ENCODE results near the gene CCDC146.

Gene CCDC146

DNA sequence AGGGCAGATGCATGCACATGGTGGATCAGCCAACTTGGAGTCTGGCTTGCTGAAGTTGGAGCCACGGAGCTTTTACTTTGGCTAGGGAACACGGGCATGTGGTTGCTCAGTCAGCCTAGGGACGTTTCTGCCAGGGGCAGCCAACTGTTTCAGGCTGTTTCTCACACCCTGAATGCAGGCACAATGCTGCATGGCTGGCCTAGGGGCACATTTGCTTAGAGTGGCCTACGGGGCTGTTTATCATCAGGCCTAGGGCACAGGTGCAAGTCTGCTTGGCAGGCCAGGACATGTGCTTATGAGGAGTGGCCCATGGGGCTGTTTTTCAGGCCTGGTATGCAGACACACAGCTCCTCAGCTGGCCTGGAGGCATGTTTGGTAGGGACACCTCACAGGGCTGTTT is 186.4 kb downstream of the CCDC146 start:
- Histone ChIP-seq H3K27ac (ENCODE audit: low read length) (no peak overlapping the region), H3K9ac (ENCODE audit: low read depth, low read length) (no peak overlapping the region), H4K20me1 (ENCODE audit: insufficient read depth, low read length) (no peaks in the 10 kb centered on the region), H3K4me3 (ENCODE audit: low read depth in 1 of 2, low read length in 2 of 2) (no peak overlapping the region), H3K27me3 (ENCODE audit: insufficient read depth, low read length, poor library complexity) (no peaks in the 10 kb centered on the region), H3K79me2 (ENCODE audit: insufficient read depth, low read length) (no peaks in the 10 kb centered on the region), H3K36me3 (ENCODE audit: insufficient read depth, low read length) (no peaks in the 10 kb centered on the region), H3K9me3 (ENCODE audit: insufficient read depth, low read length, severe bottlenecking) (no peaks in the 10 kb centered on the region), H2AFZ (ENCODE audit: low read depth, low read length) (no peak overlapping the region), H3K4me2 (ENCODE audit: insufficient read depth, low read length) (no peak overlapping the region), H3K4me1 (ENCODE audit: insufficient read depth, low read length) (no peaks in the 10 kb centered on the region)
- TF ChIP-seq EZH2 (IDR thresholded peaks at IDR 0.05; ENCODE audit: borderline replicate concordance, low read depth, low read length, severe bottlenecking), result no peak
- TF ChIP-seq, protein P1, sequence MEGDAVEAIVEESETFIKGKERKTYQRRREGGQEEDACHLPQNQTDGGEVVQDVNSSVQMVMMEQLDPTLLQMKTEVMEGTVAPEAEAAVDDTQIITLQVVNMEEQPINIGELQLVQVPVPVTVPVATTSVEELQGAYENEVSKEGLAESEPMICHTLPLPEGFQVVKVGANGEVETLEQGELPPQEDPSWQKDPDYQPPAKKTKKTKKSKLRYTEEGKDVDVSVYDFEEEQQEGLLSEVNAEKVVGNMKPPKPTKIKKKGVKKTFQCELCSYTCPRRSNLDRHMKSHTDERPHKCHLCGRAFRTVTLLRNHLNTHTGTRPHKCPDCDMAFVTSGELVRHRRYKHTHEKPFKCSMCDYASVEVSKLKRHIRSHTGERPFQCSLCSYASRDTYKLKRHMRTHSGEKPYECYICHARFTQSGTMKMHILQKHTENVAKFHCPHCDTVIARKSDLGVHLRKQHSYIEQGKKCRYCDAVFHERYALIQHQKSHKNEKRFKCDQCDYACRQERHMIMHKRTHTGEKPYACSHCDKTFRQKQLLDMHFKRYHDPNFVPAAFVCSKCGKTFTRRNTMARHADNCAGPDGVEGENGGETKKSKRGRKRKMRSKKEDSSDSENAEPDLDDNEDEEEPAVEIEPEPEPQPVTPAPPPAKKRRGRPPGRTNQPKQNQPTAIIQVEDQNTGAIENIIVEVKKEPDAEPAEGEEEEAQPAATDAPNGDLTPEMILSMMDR (IDR thresholded peaks at IDR 0.05; ENCODE audit: borderline replicate concordance, extremely low read depth, low read length, poor library complexity, severe bottlenecking), result no peak
- no peak for DNase-seq
- ATAC-seq (ENCODE audit: insufficient read depth, low read depth), result no peak

GRCh38 chr7:77309714-77310220 is 187.4 kb downstream of the CCDC146 start:
- Histone ChIP-seq H4K20me1 (ENCODE audit: insufficient read depth, low read length) (no peaks in the 10 kb centered on the region), H3K27me3 (ENCODE audit: insufficient read depth, low read length, poor library complexity) (no peaks in the 10 kb centered on the region), H3K9ac (ENCODE audit: low read depth, low read length) (no peak overlapping the region), H2AFZ (ENCODE audit: low read depth, low read length) (no peak overlapping the region), H3K4me2 (ENCODE audit: insufficient read depth, low read length) (no peak overlapping the region), H3K9me3 (ENCODE audit: insufficient read depth, low read length, severe bottlenecking) (no peaks in the 10 kb centered on the region), H3K79me2 (ENCODE audit: insufficient read depth, low read length) (no peaks in the 10 kb centered on the region), H3K36me3 (ENCODE audit: insufficient read depth, low read length) (no peaks in the 10 kb centered on the region), H3K27ac (ENCODE audit: low read length) (no peak overlapping the region), H3K4me1 (ENCODE audit: insufficient read depth, low read length) (no peaks in the 10 kb centered on the region), H3K4me3 (ENCODE audit: low read depth in 1 of 2, low read length in 2 of 2) (no peak overlapping the region)
- DNase-seq (no peak), ATAC-seq (ENCODE audit: insufficient read depth, low read depth) (no peak)
- TF ChIP-seq EZH2 (IDR thresholded peaks at IDR 0.05; ENCODE audit: borderline replicate concordance, low read depth, low read length, severe bottlenecking), result no peak
- TF ChIP-seq, protein P1 (IDR thresholded peaks at IDR 0.05; ENCODE audit: borderline replicate concordance, extremely low read depth, low read length, poor library complexity, severe bottlenecking), result no peak

DNA sequence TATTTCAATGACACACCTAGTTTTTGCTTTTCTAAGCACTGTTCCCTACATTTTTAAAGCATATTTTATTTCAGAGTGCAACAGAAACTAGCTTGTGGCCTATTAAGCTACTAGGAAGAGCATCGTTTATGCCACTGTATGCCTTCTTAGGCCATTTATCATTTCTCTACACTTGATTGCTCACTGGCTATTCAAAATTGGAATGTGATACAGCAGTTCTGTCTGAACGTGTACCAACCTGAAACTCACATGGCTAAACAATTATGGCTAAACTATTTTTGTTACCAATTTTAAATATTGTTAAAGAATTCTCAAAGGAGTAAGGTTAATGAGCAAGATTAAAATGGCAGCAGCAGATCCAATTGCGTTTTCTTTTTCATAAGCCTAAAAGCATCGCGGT is 188.6 kb downstream of the CCDC146 start:
- Histone ChIP-seq H3K36me3 (ENCODE audit: insufficient read depth, low read length) (no peaks in the 10 kb centered on the region), H2AFZ (ENCODE audit: low read depth, low read length) (no peak overlapping the region), H3K4me2 (ENCODE audit: insufficient read depth, low read length) (no peak overlapping the region), H3K9me3 (ENCODE audit: insufficient read depth, low read length, severe bottlenecking) (no peaks in the 10 kb centered on the region), H3K4me3 (ENCODE audit: low read depth in 1 of 2, low read length in 2 of 2) (no peak overlapping the region), H3K27ac (ENCODE audit: low read length) (no peak overlapping the region), H3K27me3 (ENCODE audit: insufficient read depth, low read length, poor library complexity) (no peaks in the 10 kb centered on the region), H3K4me1 (ENCODE audit: insufficient read depth, low read length) (no peaks in the 10 kb centered on the region), H3K9ac (ENCODE audit: low read depth, low read length) (no peak overlapping the region), H4K20me1 (ENCODE audit: insufficient read depth, low read length) (no peaks in the 10 kb centered on the region), H3K79me2 (ENCODE audit: insufficient read depth, low read length) (no peaks in the 10 kb centered on the region)
- ATAC-seq (ENCODE audit: insufficient read depth, low read depth), result no peak
- no peak for DNase-seq
- TF ChIP-seq EZH2 (IDR thresholded peaks at IDR 0.05; ENCODE audit: borderline replicate concordance, low read depth, low read length, severe bottlenecking), result no peak
- TF ChIP-seq, protein P1 (IDR thresholded peaks at IDR 0.05; ENCODE audit: borderline replicate concordance, extremely low read depth, low read length, poor library complexity, severe bottlenecking), result no peak

DNA sequence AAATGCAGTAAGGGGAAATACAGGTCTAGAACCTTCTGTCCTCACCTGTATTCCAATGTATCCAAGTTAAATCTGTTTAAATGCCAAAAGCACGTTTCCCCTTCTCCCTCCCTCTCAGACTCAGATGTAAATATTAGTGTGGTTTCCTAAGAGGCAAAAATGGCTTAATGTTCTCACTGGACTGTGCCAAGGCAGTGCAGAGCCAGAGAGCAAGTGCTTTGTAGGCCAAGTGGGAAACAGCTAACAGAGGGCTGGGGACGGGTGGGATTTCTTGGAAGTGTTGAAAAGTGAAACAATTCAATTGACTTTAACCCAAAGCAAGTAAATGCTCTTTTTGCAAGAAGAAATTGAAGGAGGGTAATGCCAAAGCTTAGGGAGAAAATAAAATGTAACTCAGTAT is 190.7 kb downstream of the CCDC146 start:
- H3K9ac ChIP-seq (ENCODE audit: low read depth, low read length), result no peak overlapping the region
- H2AFZ ChIP-seq (ENCODE audit: low read depth, low read length), result no peak overlapping the region
- H3K4me2 ChIP-seq (ENCODE audit: insufficient read depth, low read length), result no peak overlapping the region
- H3K79me2 ChIP-seq (ENCODE audit: insufficient read depth, low read length), result no peaks in the 10 kb centered on the region
- H3K36me3 ChIP-seq (ENCODE audit: insufficient read depth, low read length), result no peaks in the 10 kb centered on the region
- no peaks in the 10 kb centered on the region for H4K20me1 ChIP-seq (ENCODE audit: insufficient read depth, low read length)
- DNase-seq (no peak), ATAC-seq (ENCODE audit: insufficient read depth, low read depth) (no peak)
- no peak for TF ChIP-seq EZH2 (IDR thresholded peaks at IDR 0.05; ENCODE audit: borderline replicate concordance, low read depth, low read length, severe bottlenecking)
- TF ChIP-seq, protein P1 (IDR thresholded peaks at IDR 0.05; ENCODE audit: borderline replicate concordance, extremely low read depth, low read length, poor library complexity, severe bottlenecking), result no peak
- no peaks in the 10 kb centered on the region for H3K27me3 ChIP-seq (ENCODE audit: insufficient read depth, low read length, poor library complexity)
- H3K4me1 ChIP-seq (ENCODE audit: insufficient read depth, low read length), result no peaks in the 10 kb centered on the region
- H3K4me3 ChIP-seq (ENCODE audit: low read depth in 1 of 2, low read length in 2 of 2), result no peak overlapping the region
- H3K9me3 ChIP-seq (ENCODE audit: insufficient read depth, low read length, severe bottlenecking), result no peaks in the 10 kb centered on the region
- no peak overlapping the region for H3K27ac ChIP-seq (ENCODE audit: low read length)
